Lower lobe of right lung (tissue), 2 donors: ENCODE data around the gene CAMK2D. TPM values are rescaled to one million over a fixed set of nuclear protein-coding genes. Genes with fewer than 3 reads are reported as not detected.
A peak's percentile ranks its signal among the peaks of the same experiment; 100 is the strongest.

Experiments used
- ATAC-seq, 2 donors: fragments of 200-7000 bp; cut with Tn5 transposase; one replicate each; pipeline ENCODE4 v1.9.1; 2020 to 2022; ENCODE audit warnings: mild to moderate bottlenecking in 2 of 2, moderate library complexity in 2 of 2
- DNase-seq: peaks from one replicate; pipeline ENCODE4 v3.0.0-alpha.2; 2020
- H3K27ac ChIP-seq: fragments of 200-600 bp; one replicate; pipeline ENCODE4 v1.8.0; 2022
- H3K27me3 ChIP-seq: fragments of 200-600 bp; one replicate; pipeline ENCODE4 v1.8.0; 2022; ENCODE audit warnings: low read depth
- H3K36me3 ChIP-seq: fragments of 200-600 bp; one replicate; pipeline ENCODE4 v1.8.0; 2022; ENCODE audit warnings: mild to moderate bottlenecking
- H3K4me1 ChIP-seq: fragments of 200-600 bp; one replicate; pipeline ENCODE4 v1.8.0; 2022
- H3K4me3 ChIP-seq: fragments of 200-600 bp; one replicate; pipeline ENCODE4 v1.8.0; 2022; ENCODE audit warnings: mild to moderate bottlenecking
- H3K9me3 ChIP-seq: fragments of 200-600 bp; one replicate; pipeline ENCODE4 v1.8.0; 2022
- intact Hi-C: fragments of 100-400 bp; cut with DNase I; formaldehyde crosslinking; loops from one replicate; pipeline ENCODE4 v1.11.0; 2022
- total RNA-seq: library from RNA; stranded (reverse); fragmentation: NEBNext Ultra II Directional; extraction: Animal tissue kit (Norgen Biotek cat#: 25700); gene quantifications from one replicate; pipeline ENCODE4 v1.2.1, GENCODE V29; 2021
- TF ChIP-seq, protein P1 (sequence below): fragments of 200-600 bp; IDR thresholded peaks from one replicate; pipeline ENCODE4 v1.8.0; 2022; ENCODE audit warnings: antibody characterized with exemption, mild to moderate bottlenecking
- donor health status: DM: no; HTN: yes; CAD: no; lungs with severe emphysema.

CAMK2D gene
- total RNA-seq, 1 donor from 2014 or later, result 40.7 TPM

DNA sequence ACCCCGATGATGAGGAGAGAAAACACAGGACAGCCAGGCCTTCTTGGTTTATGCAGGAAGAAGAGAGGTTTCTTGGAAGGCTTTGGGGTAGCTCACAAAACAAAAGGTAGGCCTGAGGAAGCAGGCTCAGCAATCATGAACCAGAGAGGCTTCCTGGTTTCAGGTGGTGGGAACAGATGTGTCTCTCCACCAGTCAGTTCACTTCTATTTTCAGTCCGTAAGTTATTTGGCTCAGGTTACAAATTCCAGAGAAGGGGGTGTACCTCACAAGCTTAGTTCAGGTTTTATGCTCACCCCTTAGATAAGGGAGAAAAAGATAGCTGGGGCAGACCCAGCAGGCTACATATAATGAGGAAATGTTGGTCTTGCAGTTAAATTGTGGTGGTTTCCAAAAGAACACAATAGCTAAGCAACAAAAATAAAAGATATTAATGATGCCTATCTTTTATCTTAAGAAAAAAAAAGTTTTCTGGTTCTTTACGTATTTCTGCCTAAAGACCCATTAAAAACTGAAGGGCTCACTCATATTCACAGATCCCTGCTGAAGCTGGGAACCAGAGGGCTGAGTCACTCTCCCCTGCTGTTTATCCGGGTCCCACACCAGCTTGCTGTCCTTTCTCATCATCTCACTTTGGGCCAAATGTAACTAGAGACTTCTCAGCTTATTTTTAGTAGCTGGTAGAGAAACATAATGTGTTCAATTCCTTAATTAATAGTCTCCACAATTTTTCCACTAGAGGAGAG lies 177.0 kb downstream of the CAMK2D start:
- H3K36me3 ChIP-seq, result no peaks in the 10 kb centered on the region
- ATAC-seq (no peak), DNase-seq (no peak)
- no peak overlapping the region for H3K4me3 ChIP-seq
- no peak overlapping the region for H3K27ac ChIP-seq
- H3K27me3 ChIP-seq, result no peaks in the 10 kb centered on the region
- TF ChIP-seq, protein P1, sequence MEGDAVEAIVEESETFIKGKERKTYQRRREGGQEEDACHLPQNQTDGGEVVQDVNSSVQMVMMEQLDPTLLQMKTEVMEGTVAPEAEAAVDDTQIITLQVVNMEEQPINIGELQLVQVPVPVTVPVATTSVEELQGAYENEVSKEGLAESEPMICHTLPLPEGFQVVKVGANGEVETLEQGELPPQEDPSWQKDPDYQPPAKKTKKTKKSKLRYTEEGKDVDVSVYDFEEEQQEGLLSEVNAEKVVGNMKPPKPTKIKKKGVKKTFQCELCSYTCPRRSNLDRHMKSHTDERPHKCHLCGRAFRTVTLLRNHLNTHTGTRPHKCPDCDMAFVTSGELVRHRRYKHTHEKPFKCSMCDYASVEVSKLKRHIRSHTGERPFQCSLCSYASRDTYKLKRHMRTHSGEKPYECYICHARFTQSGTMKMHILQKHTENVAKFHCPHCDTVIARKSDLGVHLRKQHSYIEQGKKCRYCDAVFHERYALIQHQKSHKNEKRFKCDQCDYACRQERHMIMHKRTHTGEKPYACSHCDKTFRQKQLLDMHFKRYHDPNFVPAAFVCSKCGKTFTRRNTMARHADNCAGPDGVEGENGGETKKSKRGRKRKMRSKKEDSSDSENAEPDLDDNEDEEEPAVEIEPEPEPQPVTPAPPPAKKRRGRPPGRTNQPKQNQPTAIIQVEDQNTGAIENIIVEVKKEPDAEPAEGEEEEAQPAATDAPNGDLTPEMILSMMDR, result no peak
- no peaks in the 10 kb centered on the region for H3K9me3 ChIP-seq
- no peaks in the 10 kb centered on the region for H3K4me1 ChIP-seq
- intact Hi-C loops, result no loop called here

DNA sequence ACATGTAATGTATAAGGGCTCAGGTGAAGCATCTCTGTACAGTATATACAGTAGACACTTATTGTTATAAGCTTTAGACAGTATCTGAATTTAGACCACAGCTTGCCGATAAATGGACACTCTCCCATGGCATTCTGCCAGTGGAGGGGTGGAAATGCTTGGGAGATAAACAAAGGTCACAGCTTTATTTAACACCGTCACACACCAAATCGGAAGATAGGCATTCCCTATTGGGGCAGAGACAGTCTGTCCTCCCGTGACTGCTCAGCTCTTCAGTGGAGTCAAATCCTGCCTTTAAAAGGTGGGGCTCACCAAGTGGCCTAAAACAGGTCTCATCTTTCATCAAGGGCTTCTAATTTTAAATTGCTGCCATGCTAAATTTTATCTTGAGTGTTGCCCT lies 178.8 kb downstream of the CAMK2D start:
- intact Hi-C loops, result no loop called here
- Histone ChIP-seq H3K36me3 (no peaks in the 10 kb centered on the region), H3K27ac (no peak overlapping the region), H3K4me3 (no peak overlapping the region), H3K27me3 (no peaks in the 10 kb centered on the region), H3K4me1 (no peaks in the 10 kb centered on the region), H3K9me3 (no peaks in the 10 kb centered on the region)
- ATAC-seq (no peak), DNase-seq (no peak)
- TF ChIP-seq, protein P1, result no peak

DNA sequence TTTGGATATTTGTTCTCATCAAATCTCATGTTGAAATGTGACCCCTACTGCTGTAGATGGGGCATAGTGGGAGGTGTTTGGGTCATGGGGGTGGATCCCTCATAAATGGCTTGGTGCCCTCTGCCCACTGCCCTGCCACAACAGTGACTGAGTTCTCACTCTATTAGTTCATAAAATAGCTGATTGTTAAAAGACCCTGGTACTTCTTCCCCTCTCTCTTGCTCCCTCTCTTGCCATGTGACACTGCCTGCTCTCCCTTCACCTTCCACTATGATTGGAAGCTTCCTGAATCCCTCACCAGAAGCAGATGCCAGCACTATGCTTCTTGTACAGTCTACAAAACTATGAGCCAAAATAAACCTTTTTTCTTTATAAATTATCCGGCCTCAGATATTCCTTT lies 182.2 kb downstream of the CAMK2D start:
- TF ChIP-seq, protein P1, result no peak
- DNase-seq (no peak), ATAC-seq (no peak)
- Histone ChIP-seq H3K4me3 (no peak overlapping the region), H3K36me3 (no peaks in the 10 kb centered on the region), H3K4me1 (peaks cover 17% of the 10 kb centered on the region), H3K27ac (no peak overlapping the region), H3K9me3 (no peaks in the 10 kb centered on the region), H3K27me3 (no peaks in the 10 kb centered on the region)
- intact Hi-C loops, result no loop called here

DNA sequence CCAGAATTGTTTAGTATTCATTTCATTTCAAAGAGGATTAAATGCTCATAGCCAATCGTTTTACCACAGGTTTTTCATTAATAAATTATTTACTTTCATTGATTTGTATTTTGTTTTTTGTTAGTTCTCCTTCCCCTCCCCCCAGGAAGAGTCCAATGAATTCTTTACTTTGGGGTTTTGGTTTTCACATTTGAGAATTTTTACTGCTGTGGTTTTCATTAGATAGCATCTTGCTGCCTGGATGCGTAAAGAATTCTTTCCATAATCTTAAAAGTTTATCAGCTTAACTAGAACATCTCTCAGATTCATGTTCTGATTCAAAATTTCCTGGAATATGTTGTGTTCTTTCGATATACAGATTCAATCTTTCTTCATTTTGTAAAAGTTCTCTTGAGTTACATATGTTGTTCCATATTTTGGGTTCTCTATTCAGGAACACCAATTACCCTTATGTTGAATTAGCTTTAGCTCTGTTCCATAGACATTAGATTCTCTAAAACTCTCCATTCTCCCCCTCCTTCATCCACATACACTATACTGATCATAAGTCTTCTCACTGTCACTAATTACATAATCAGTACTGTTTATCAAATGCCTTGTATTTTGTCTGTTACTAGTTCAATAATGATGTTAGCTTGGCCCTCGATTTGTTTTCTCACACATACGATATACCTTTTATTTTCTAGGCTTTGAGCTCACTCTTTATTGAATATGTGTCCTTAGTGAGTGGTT lies 184.4 kb downstream of the CAMK2D start:
- H3K36me3 ChIP-seq, result no peaks in the 10 kb centered on the region
- no peak overlapping the region for H3K27ac ChIP-seq
- no peaks in the 10 kb centered on the region for H3K27me3 ChIP-seq
- no peak for ATAC-seq
- no peak overlapping the region for H3K4me3 ChIP-seq
- no peaks in the 10 kb centered on the region for H3K9me3 ChIP-seq
- no peak for DNase-seq
- TF ChIP-seq, protein P1, result no peak
- peaks cover 31% of the 10 kb centered on the region for H3K4me1 ChIP-seq
- intact Hi-C loops, result no loop called here

DNA sequence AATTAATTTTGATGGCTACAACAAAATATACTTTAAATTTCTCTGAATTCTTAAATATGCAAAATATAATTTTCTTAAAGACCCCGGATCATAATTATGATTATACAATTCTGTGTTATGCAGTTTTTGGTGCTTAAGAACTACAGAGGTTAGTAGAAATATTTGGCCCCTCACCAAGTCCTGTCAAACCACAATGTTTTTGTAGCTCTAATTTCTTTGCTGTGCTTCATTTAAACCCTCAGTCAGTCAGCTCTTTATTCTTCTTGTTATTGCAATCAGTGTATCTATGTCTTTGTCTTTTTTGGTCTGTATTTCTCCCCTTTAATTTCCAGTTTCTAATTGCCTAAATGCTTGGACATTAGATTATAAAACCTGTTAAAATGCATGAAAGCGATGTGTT lies 186.1 kb downstream of the CAMK2D start:
- H3K4me1 ChIP-seq, result peaks cover 31% of the 10 kb centered on the region
- H3K4me3 ChIP-seq, result no peak overlapping the region
- no peak for ATAC-seq
- H3K36me3 ChIP-seq, result no peaks in the 10 kb centered on the region
- no peaks in the 10 kb centered on the region for H3K9me3 ChIP-seq
- no peak for DNase-seq
- peak overlapping the region; percentile 27 for H3K27ac ChIP-seq
- intact Hi-C loops, result no loop called here
- TF ChIP-seq, protein P1, result no peak
- no peaks in the 10 kb centered on the region for H3K27me3 ChIP-seq
